Gastrocnemius medialis (tissue), 4 donors: Measurements from ENCODE around the gene SLC4A2. TPM values are rescaled to one million over a fixed set of nuclear protein-coding genes. Genes with fewer than 3 reads are reported as not detected.

Source experiments
- ATAC-seq, 2 donors: fragments of 150-250 bp; one replicate each; pipeline ENCODE4 v1.9.1; 2016
- DNase-seq, 2 donors: peaks; one replicate each; pipeline ENCODE4 v3.0.0-alpha.2; 2019
- H3K27ac ChIP-seq, 4 donors: fragments of 200-600 bp; sonication (generic); 1 replicate in 1 of 4; 2 replicates in 3 of 4; pipeline ENCODE4 v1.5.1; 2016 to 2018; ENCODE audit warnings: mild to moderate bottlenecking in 2 of 4, moderate library complexity in 1 of 4
- H3K27me3 ChIP-seq, 3 donors: fragments of 200-600 bp; sonication (generic) in 2 of 3; 1 replicate in 1 of 3; 2 replicates in 2 of 3; pipeline versions ENCODE4 v1.5.1 to v1.6.0; 2016 to 2019; ENCODE audit warnings: mild to moderate bottlenecking in 1 of 3, moderate library complexity in 1 of 3
- H3K36me3 ChIP-seq, 2 donors: fragments of 200-600 bp; sonication (generic) in 1 of 2; one replicate each; pipeline ENCODE4 v1.5.1; 2017 to 2018
- H3K4me1 ChIP-seq, 2 donors: fragments of 200-600 bp; sonication (generic) in 1 of 2; one replicate each; pipeline ENCODE4 v1.5.1; 2016 to 2017; ENCODE audit warnings: mild to moderate bottlenecking in 2 of 2
- H3K4me3 ChIP-seq, 4 donors: fragments of 200-600 bp; sonication (generic) in 3 of 4; 1 replicate in 1 of 4; 2 replicates in 3 of 4; pipeline ENCODE4 v1.5.1; 2016 to 2019; ENCODE audit warnings: mild to moderate bottlenecking in 2 of 4
- H3K9me3 ChIP-seq, 3 donors: fragments of 200-600 bp; sonication (generic) in 2 of 3; 1 replicate in 1 of 3; 2 replicates in 2 of 3; pipeline ENCODE4 v1.5.1; 2016 to 2019
- CTCF ChIP-seq, 5 experiments: fragments of 450-650 bp in 3 of 5; fragments of 200-600 bp in 2 of 5; sonication (generic) in 2 of 5; IDR thresholded peaks in 4 of 5; conservative IDR thresholded peaks in 1 of 5; 1 replicate in 4 of 5; 2 replicates in 1 of 5; pipeline ENCODE4 v1.5.1; 2016 to 2019; ENCODE audit warnings: antibody characterized with exemption in 5 of 5, mild to moderate bottlenecking in 3 of 5, moderate library complexity in 3 of 5
- POLR2A ChIP-seq, 2 donors: fragments of 450-650 bp; IDR thresholded peaks; one replicate each; pipeline ENCODE4 v1.6.1; 2017; ENCODE audit warnings: antibody characterized with exemption in 2 of 2, mild to moderate bottlenecking in 2 of 2, moderate library complexity in 2 of 2
- in situ Hi-C, 4 donors: fragments of 200-750 bp; cut with MboI; loops; one replicate each; pipeline versions ENCODE4 v1.15.0 to v1.8.0; 2017; ENCODE audit warnings: low sequenced_read_pairs in 4 of 4
- intact Hi-C: fragments of 100-400 bp; cut with DNase I; formaldehyde crosslinking; loops from one replicate; pipeline ENCODE4 v1.15.1; 2023; ENCODE audit warnings: low total_unique reads
- total RNA-seq, 4 donors: library from RNA; depleted of rRNA; stranded (reverse); fragments of >200 nt; gene quantifications; one replicate each; pipeline versions ENCODE4 v1.1.0 to v1.2.3, GENCODE V29; 2016

The SLC4A2 gene
- total RNA-seq, 4 donors from 2014 or later = 27.5 to 39.6 (median 33.0) TPM

GRCh38 chr7:151095123-151095797 is 35.9 kb downstream of the SLC4A2 start:
- Histone ChIP-seq H3K4me3 (no peak overlapping the region), H3K4me1 (peaks cover 5 to 11% of the 10 kb centered on the region in 2 donors), H3K36me3 (peaks cover 0 to 4% of the 10 kb centered on the region in 2 donors), H3K27me3 (no peaks in the 10 kb centered on the region), H3K27ac (no peak overlapping the region), H3K9me3 (no peaks in the 10 kb centered on the region)
- DNase-seq (no peak), ATAC-seq (no peak)
- in situ Hi-C loops = no loop called here
- intact Hi-C loops = no loop called here
- TF ChIP-seq POLR2A (IDR thresholded peaks at IDR 0.05) = no peak
- no peak for TF ChIP-seq CTCF (IDR thresholded peaks at IDR 0.05 in 4 of 5, conservative IDR thresholded peaks at IDR 0.05 in 1 of 5)

- ATAC-seq (no peak), DNase-seq (no peak)
- intact Hi-C loops = no loop called here
- H3K36me3 ChIP-seq = peaks cover 0 to 4% of the 10 kb centered on the region in 2 donors
- in situ Hi-C loops = no loop called here
- H3K9me3 ChIP-seq = no peaks in the 10 kb centered on the region
- TF ChIP-seq CTCF (IDR thresholded peaks at IDR 0.05 in 4 of 5, conservative IDR thresholded peaks at IDR 0.05 in 1 of 5) (no peak), POLR2A (IDR thresholded peaks at IDR 0.05) (no peak)
- no peaks in the 10 kb centered on the region for H3K27me3 ChIP-seq
- H3K4me3 ChIP-seq = no peak overlapping the region
- H3K27ac ChIP-seq = no peak overlapping the region
- peaks cover 4 to 12% of the 10 kb centered on the region in 2 donors for H3K4me1 ChIP-seq
Measured at GRCh38 chr7:151095828-151096475, 36.6 kb downstream of the SLC4A2 start.

GRCh38 chr7:151099486-151100211 is 40.3 kb downstream of the SLC4A2 start:
- no peaks in the 10 kb centered on the region for H3K27me3 ChIP-seq
- intact Hi-C loops = no loop called here
- H3K27ac ChIP-seq = no peak overlapping the region
- in situ Hi-C loops = loop anchor here in 3 of 4 donors (10.0 kb wide), 3 partner anchors 55 to 75 kb away; partner anchors contain the start of genes ABCB8 (in 1 of the 3), ASIC3 (in 1 of the 3) and ATG9B (in 1 of the 3)
- H3K4me3 ChIP-seq = no peak overlapping the region
- TF ChIP-seq CTCF (IDR thresholded peaks at IDR 0.05 in 4 of 5, conservative IDR thresholded peaks at IDR 0.05 in 1 of 5) (no peak), POLR2A (IDR thresholded peaks at IDR 0.05) (no peak)
- no peaks in the 10 kb centered on the region for H3K9me3 ChIP-seq
- ATAC-seq (no peak), DNase-seq (no peak)
- H3K4me1 ChIP-seq = peaks cover 0 to 13% of the 10 kb centered on the region in 2 donors
- no peaks in the 10 kb centered on the region for H3K36me3 ChIP-seq

- Histone ChIP-seq H3K4me3 (no peak overlapping the region), H3K4me1 (peaks cover 0 to 13% of the 10 kb centered on the region in 2 donors), H3K27ac (no peak overlapping the region), H3K27me3 (no peaks in the 10 kb centered on the region), H3K36me3 (no peaks in the 10 kb centered on the region), H3K9me3 (no peaks in the 10 kb centered on the region)
- in situ Hi-C loops (loop anchor here in 3 of 4 donors (10.0 kb wide), 3 partner anchors 56 to 76 kb away; partner anchors contain the start of genes ABCB8 (in 1 of the 3), ASIC3 (in 1 of the 3) and ATG9B (in 1 of the 3)), intact Hi-C loops (no loop called here)
- ATAC-seq (no peak), DNase-seq (no peak)
- TF ChIP-seq POLR2A (IDR thresholded peaks at IDR 0.05) (no peak), CTCF (IDR thresholded peaks at IDR 0.05 in 4 of 5, conservative IDR thresholded peaks at IDR 0.05 in 1 of 5) (no peak)
Measured at GRCh38 chr7:151100921-151101320, 41.5 kb downstream of the SLC4A2 start.
